Measurements from ENCODE around the gene ORM2.

ORM2 gene

DNA sequence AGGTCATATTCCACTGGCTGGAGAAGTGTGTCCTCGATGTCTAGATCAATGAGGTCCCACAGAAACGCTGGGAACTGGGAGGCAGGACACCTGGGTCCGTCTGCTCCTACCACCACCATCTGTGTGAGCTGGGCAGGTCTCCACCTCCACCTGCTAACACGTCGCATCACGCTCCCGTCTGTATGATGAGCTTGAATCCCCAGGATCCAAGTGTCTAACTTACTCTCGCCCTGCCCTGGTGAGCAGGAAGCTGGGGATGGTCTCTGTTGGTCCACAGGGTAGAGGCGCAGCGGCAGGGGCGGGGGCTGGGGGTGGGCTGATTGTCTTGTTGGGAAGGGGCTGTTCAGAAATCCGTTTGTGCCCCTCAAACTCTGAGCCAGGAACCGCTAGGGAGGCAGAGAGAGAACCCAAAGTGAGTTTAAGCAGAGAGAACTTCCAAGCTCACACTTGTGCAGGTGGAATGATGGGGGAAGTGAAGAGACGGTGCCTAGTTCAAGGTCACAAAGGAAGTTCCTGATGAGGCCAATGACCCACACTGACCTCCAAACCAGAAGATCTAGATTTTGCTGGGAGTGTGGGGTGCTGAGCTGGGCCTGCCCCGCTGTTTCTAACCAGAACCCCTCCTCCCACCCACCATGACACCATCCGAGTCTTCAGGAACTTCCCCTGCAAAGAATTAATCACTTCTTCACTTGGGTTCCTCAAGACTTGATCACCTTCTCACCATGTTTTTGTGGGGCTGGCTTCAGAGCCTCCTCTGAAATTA lies 21.1 kb downstream of the ORM2 start:
- TF ChIP-seq, protein P1, sequence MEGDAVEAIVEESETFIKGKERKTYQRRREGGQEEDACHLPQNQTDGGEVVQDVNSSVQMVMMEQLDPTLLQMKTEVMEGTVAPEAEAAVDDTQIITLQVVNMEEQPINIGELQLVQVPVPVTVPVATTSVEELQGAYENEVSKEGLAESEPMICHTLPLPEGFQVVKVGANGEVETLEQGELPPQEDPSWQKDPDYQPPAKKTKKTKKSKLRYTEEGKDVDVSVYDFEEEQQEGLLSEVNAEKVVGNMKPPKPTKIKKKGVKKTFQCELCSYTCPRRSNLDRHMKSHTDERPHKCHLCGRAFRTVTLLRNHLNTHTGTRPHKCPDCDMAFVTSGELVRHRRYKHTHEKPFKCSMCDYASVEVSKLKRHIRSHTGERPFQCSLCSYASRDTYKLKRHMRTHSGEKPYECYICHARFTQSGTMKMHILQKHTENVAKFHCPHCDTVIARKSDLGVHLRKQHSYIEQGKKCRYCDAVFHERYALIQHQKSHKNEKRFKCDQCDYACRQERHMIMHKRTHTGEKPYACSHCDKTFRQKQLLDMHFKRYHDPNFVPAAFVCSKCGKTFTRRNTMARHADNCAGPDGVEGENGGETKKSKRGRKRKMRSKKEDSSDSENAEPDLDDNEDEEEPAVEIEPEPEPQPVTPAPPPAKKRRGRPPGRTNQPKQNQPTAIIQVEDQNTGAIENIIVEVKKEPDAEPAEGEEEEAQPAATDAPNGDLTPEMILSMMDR (conservative IDR thresholded peaks at IDR 0.05; ENCODE audit: low read depth, low read length) = no peak
- H3K4me3 ChIP-seq (ENCODE audit: low read depth, low read length) = no peak overlapping the region
- DNase-seq (ENCODE audit: low read depth) = no peak

DNA sequence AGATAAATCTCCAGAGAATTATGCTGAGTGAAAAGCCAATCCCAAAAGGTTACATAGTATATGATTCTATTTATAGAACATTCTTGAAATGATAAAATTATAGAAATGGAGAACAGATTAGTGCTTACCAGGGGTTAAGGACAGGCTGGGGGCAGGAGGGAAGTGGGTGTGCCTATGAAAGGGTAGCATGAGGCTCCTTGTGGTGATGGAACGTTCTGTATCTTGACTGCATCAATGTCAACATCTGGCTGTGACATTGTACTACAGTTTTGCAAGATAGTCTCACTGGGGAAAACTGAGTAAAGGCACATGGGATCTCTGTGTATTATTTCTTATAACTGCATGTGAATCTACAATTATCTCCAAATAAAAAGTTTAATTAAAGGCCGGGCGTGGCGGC lies 22.3 kb downstream of the ORM2 start:
- no peak for DNase-seq (ENCODE audit: low read depth)
- TF ChIP-seq, protein P1 (conservative IDR thresholded peaks at IDR 0.05; ENCODE audit: low read depth, low read length) = no peak

DNA sequence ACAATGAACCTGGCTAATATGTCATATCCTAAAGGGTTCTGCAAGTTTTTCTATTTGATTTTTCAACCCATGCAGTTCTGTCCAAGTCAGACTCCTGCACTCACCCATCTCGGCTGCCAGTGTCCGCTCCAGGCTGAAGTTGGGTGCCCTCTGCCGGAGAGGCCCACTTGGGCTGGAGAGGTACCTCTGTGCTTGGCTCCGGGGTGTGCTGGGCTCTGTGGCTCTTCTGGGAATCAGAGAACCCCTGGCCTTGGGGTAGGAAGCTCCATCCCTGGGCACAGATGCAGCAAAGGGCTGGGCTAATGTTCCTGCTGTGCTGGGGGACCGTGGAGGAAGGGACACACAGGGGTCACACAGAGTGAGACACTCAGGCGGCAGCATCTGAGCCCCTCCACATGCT lies 26.2 kb downstream of the ORM2 start:
- no peak for DNase-seq (ENCODE audit: low read depth)
- H3K4me3 ChIP-seq (ENCODE audit: low read depth, low read length) = no peak overlapping the region
- TF ChIP-seq, protein P1 (conservative IDR thresholded peaks at IDR 0.05; ENCODE audit: low read depth, low read length) = no peak

More for the DNA sequence above, 22.3 kb downstream of the ORM2 start:
- H3K4me3 ChIP-seq (ENCODE audit: low read depth, low read length) = no peak overlapping the region

DNA sequence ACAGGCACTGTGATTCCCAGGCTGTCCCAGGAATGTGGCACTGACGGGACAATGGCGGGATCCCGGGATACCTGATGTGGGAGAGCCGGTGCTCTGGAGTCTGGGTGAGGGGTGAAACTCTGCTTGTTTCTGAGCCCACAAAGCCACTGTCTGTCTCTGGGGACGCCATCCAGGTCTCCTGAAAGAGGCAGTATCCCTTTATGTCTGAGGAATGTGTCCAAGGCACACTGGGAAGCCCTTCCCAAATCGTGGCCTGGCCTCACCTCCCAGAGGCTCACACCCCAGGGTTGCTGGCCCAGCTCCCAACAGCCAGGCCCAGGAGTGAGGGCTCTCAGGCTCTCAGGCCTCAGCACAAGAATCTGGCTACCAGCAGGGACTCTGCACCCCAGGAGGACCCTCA lies 27.1 kb downstream of the ORM2 start:
- TF ChIP-seq, protein P1 (conservative IDR thresholded peaks at IDR 0.05; ENCODE audit: low read depth, low read length) = no peak
- no peak overlapping the region for H3K4me3 ChIP-seq (ENCODE audit: low read depth, low read length)
- no peak for DNase-seq (ENCODE audit: low read depth)

DNA sequence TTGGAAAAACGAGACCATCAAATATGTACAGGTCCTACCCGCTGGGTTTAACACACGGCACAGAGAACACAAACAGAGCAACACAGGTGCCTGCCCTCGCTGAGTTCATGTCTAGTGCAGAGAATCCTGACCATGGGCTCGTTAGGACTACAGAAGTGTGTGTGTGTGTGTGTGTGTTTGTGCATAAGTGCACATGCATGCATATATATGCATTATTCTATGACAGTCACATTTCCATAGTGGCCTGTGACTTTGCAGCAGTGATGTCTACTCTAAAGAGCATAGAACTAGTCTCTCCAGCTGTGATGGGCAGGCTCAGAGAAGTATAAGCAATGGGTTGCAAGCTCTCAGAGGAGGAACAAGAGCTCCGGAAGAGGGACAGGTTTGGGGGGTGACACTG lies 27.7 kb downstream of the ORM2 start:
- no peak for DNase-seq (ENCODE audit: low read depth)
- TF ChIP-seq, protein P1 (conservative IDR thresholded peaks at IDR 0.05; ENCODE audit: low read depth, low read length) = no peak
- no peak overlapping the region for H3K4me3 ChIP-seq (ENCODE audit: low read depth, low read length)

DNA sequence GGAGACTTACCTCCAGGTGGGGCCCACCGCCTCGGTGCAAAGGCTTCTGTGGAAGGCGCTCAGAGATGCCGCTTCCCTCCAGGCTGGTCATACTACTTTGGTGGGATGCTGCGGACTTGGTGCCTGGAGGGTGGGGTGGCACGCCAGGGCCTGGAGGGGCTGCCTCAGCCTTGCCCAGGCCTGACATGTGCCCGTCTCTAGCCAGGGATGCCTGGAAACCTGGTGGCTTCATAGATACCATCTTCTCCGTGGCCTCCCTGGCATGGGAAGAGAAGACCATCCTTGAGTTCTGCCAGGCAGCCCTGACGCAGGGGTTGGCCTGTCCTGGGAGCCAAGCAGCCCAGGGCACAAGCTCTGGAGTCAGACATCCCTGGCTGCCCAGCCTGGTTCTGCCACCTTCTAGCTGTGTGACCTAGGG lies 28.3 kb downstream of the ORM2 start:
- TF ChIP-seq, protein P1 (conservative IDR thresholded peaks at IDR 0.05; ENCODE audit: low read depth, low read length) = no peak
- no peak for DNase-seq (ENCODE audit: low read depth)
- H3K4me3 ChIP-seq (ENCODE audit: low read depth, low read length) = no peak overlapping the region

DNA sequence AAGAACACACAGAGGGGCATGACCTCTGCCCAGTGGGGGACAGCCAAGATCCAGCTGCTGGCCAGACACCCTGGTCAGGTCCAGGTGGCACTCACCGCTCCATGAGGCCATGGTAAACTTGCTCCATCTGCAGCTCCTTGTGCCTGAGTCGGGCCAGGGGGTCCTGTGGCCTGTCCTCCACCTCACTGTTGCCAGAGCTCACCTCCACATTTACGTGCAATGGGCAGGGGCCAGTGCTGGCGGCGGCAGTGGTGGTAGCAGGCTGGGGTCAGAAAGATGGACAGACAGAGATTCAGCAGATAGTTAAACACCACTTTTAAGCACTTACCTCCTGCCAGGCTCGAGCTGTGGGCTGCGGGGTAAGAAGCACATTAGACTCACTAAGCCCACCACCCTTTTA lies 30.1 kb downstream of the ORM2 start:
- TF ChIP-seq, protein P1 (conservative IDR thresholded peaks at IDR 0.05; ENCODE audit: low read depth, low read length) = no peak
- DNase-seq (ENCODE audit: low read depth) = no peak
- no peak overlapping the region for H3K4me3 ChIP-seq (ENCODE audit: low read depth, low read length)

All from choroid plexus epithelial cell (primary cell).